Measurements from ENCODE around the gene NKTR. TPM values are rescaled to one million over a fixed set of nuclear protein-coding genes. Genes with fewer than 3 reads are reported as not detected.

The NKTR gene
- polyA plus RNA-seq, 1 of the 3 experiments (the other 2 are of a cell fraction): 19.2 TPM

DNA sequence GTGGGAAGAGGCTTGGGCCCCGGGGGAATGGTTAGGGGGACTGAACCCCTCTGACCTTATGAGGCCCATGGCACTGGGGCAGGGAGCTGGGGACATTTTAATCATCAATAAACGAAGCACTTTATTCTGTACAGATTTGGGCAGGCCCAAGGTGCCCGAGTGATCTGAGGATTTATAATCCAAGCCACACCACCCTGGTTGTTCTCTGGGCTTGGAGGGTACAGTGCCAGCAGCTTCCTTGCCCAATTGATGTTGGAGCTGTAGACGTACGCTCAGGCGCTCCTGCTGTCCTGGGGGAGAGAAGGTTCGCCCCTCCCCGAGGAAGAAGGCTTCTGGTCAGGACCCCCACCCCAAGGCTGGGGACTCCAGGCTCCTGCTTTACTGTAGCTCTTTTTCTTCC lies 65.5 kb downstream of the NKTR start (continued):
- TF ChIP-seq FOSL2 (IDR thresholded peaks at IDR 0.05; ENCODE audit: borderline replicate concordance, low read depth): no peak

DNA sequence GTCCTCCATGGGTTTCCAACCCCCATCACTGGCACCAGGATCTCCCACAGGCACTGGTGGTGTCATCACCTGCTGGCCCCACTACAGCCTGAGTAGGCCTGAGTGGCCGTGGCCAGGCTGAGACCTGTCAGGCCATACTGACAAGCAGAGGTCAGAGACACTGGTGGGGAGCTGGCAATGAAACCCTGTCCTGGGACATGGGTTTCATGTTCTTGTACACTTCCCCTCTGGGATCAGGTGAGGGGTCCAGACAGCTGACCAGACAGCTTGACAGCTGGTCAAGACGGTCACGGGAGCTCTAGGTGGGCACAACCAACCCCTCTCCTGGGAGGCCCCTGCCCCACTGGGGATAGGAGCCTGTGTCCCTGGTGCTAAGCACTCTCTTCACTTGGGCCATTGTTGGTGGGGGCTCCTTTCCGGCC lies 66.1 kb downstream of the NKTR start:
- CTCF ChIA-PET: interaction anchor here (1.2 to 1.6 kb wide), 2 partner anchors 77 to 113 kb away, joined by 3 to 4 read pairs; no protein-coding TSS in a partner anchor
- 92% methylated on average over 2 of the region's 4 CpGs for WGBS (ENCODE audit: low lambda C conversion rate)

DNA sequence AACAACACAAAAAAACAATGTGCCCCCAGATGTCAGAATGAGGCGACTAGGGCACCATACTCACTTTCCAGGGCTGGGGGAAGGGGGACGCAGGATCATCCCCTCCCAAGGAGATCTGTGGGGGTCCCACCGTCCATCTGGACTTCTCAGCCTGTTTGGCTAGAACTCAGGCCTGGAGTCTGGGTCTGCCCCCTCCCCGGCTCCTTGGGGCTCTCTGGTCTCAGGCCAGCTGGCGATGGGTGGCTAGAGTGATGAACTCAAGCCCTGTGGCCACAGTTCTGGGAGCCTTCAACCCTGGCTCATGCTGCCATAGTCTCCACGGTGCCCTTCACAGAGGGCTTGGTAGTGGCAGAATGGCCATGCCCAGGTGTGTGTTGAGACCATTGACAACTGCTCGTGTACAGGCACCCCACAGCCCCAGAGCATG lies 66.6 kb downstream of the NKTR start:
- Histone ChIP-seq H4K20me1 (ENCODE audit: insufficient read depth) (no peaks in the 10 kb centered on the region), H3K9ac (no peak overlapping the region), H3K36me3 (replicated peaks in 1 of 2; ENCODE audit: control insufficient read depth in 1 of 2, insufficient read depth in 2 of 2, low read length in 1 of 2) (peaks cover 0 to 4% of the 10 kb centered on the region in 2 experiments), H3K79me2 (ENCODE audit: insufficient read depth) (no peaks in the 10 kb centered on the region), H3K27ac (ENCODE audit: low read depth in 2 of 2, low read length in 1 of 2) (no peak overlapping the region), H3K27me3 (ENCODE audit: insufficient read depth) (no peaks in the 10 kb centered on the region), H3K4me2 (no peak overlapping the region), H3F3A (replicated peaks; ENCODE audit: insufficient read depth) (no peaks in the 10 kb centered on the region), H3K9me2 (no peaks in the 10 kb centered on the region), H3K9me3 (no peaks in the 10 kb centered on the region), H3K4me3 (ENCODE audit: low read depth in 2 of 2, low read length in 1 of 2) (no peak overlapping the region), H2AFZ (ENCODE audit: low read depth) (no peak overlapping the region), H3K4me1 (ENCODE audit: control insufficient read depth in 1 of 2, insufficient read depth in 2 of 2, low read depth in 1 of 2, low read length in 1 of 2) (peaks cover 0 to 14% of the 10 kb centered on the region in 2 experiments; a peak in 1 of 4 replicates)
- ChIA-PET POLR2A (no interaction called here), CTCF (no interaction called here)
- DNase-seq: peak; percentile 20
- WGBS (ENCODE audit: low lambda C conversion rate): 73% methylated on average over 7 of the region's 7 CpGs
- TF ChIP-seq EZH2phosphoT487 (IDR thresholded peaks at IDR 0.05; ENCODE audit: borderline replicate concordance, low read depth): no peak
- TF ChIP-seq CHD2 (IDR thresholded peaks at IDR 0.05; ENCODE audit: low read length, partially characterized antibody): no peak
- TF ChIP-seq, protein P1, sequence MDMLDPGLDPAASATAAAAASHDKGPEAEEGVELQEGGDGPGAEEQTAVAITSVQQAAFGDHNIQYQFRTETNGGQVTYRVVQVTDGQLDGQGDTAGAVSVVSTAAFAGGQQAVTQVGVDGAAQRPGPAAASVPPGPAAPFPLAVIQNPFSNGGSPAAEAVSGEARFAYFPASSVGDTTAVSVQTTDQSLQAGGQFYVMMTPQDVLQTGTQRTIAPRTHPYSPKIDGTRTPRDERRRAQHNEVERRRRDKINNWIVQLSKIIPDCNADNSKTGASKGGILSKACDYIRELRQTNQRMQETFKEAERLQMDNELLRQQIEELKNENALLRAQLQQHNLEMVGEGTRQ (IDR thresholded peaks at IDR 0.05; ENCODE audit: borderline replicate concordance, low read depth, low read length): no peak
- no peak for TF ChIP-seq ELF1 (IDR thresholded peaks at IDR 0.05)
- TF ChIP-seq, protein P2, sequence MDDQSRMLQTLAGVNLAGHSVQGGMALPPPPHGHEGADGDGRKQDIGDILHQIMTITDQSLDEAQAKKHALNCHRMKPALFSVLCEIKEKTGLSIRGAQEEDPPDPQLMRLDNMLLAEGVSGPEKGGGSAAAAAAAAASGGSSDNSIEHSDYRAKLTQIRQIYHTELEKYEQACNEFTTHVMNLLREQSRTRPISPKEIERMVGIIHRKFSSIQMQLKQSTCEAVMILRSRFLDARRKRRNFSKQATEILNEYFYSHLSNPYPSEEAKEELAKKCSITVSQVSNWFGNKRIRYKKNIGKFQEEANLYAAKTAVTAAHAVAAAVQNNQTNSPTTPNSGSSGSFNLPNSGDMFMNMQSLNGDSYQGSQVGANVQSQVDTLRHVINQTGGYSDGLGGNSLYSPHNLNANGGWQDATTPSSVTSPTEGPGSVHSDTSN (IDR thresholded peaks at IDR 0.05): no peak
- TF ChIP-seq RCOR1 (IDR thresholded peaks at IDR 0.05; ENCODE audit: low read length): no peak
- no peak for TF ChIP-seq JUND (IDR thresholded peaks at IDR 0.05)
- TF ChIP-seq, protein P3, sequence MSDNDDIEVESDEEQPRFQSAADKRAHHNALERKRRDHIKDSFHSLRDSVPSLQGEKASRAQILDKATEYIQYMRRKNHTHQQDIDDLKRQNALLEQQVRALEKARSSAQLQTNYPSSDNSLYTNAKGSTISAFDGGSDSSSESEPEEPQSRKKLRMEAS (IDR thresholded peaks at IDR 0.05; ENCODE audit: low read depth): no peak
- TF ChIP-seq GATA2 (CRISPR knock-in tag; IDR thresholded peaks at IDR 0.05): no peak
- TF ChIP-seq RXRA (IDR thresholded peaks at IDR 0.05; ENCODE audit: borderline replicate concordance, low read depth): no peak
- TF ChIP-seq FOXJ3 (CRISPR knock-in tag; IDR thresholded peaks at IDR 0.05): no peak
- TF ChIP-seq RAD21 (IDR thresholded peaks at IDR 0.05; ENCODE audit: low read length): no peak

More for the DNA sequence above, 66.1 kb downstream of the NKTR start:
- Histone ChIP-seq H3K9me3 (no peaks in the 10 kb centered on the region), H3K4me2 (no peak overlapping the region), H3K4me1 (ENCODE audit: control insufficient read depth in 1 of 2, insufficient read depth in 2 of 2, low read depth in 1 of 2, low read length in 1 of 2) (peaks cover 0 to 14% of the 10 kb centered on the region in 2 experiments; a peak in 1 of 4 replicates), H3K36me3 (replicated peaks in 1 of 2; ENCODE audit: control insufficient read depth in 1 of 2, insufficient read depth in 2 of 2, low read length in 1 of 2) (peaks cover 0 to 6% of the 10 kb centered on the region in 2 experiments), H3K79me2 (ENCODE audit: insufficient read depth) (no peaks in the 10 kb centered on the region), H3K4me3 (ENCODE audit: low read depth in 2 of 2, low read length in 1 of 2) (no peak overlapping the region), H4K20me1 (ENCODE audit: insufficient read depth) (no peaks in the 10 kb centered on the region), H3F3A (replicated peaks; ENCODE audit: insufficient read depth) (no peaks in the 10 kb centered on the region), H3K9ac (no peak overlapping the region), H3K9me2 (no peaks in the 10 kb centered on the region), H3K27me3 (ENCODE audit: insufficient read depth) (no peaks in the 10 kb centered on the region), H3K27ac (ENCODE audit: low read depth in 2 of 2, low read length in 1 of 2) (no peak overlapping the region), H2AFZ (ENCODE audit: low read depth) (no peak overlapping the region)
- TF ChIP-seq, protein P4, sequence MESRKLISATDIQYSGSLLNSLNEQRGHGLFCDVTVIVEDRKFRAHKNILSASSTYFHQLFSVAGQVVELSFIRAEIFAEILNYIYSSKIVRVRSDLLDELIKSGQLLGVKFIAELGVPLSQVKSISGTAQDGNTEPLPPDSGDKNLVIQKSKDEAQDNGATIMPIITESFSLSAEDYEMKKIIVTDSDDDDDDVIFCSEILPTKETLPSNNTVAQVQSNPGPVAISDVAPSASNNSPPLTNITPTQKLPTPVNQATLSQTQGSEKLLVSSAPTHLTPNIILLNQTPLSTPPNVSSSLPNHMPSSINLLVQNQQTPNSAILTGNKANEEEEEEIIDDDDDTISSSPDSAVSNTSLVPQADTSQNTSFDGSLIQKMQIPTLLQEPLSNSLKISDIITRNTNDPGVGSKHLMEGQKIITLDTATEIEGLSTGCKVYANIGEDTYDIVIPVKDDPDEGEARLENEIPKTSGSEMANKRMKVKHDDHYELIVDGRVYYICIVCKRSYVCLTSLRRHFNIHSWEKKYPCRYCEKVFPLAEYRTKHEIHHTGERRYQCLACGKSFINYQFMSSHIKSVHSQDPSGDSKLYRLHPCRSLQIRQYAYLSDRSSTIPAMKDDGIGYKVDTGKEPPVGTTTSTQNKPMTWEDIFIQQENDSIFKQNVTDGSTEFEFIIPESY (IDR thresholded peaks at IDR 0.05; ENCODE audit: borderline replicate concordance, low read depth): no peak
- TF ChIP-seq, protein P2 (IDR thresholded peaks at IDR 0.05): peak; percentile 5; the same call in 1 of the 2 replicates
- POLR2A ChIA-PET: no interaction called here
- DNase-seq: peak; percentile 20
